MCF 10A (cell line): ENCODE measurements around the gene FOXO3. TPM values are rescaled to one million over a fixed set of nuclear protein-coding genes. Genes with fewer than 3 reads are reported as not detected.

Experiments used
- BruUV-seq: library from RNA; stranded (reverse); fragments of 400-500 nt; replicated peaks from 2 replicates; lab custom pipeline; 2021; lab: Mats Ljungman, UMichigan
- CTCF ChIA-PET: fragments of 300-600 bp; sonication (Branson Sonifier 250); formaldehyde crosslinking; extraction: SDS; loops from one replicate; lab custom pipeline; 2021; ENCODE audit warnings: antibody characterized with exemption, inconsistent platforms; lab: Yijun Ruan, JAX
- POLR2A ChIA-PET: fragments of 300-600, 350-650 bp; sonication (Branson Sonifier 250); formaldehyde crosslinking; extraction: SDS; loops from one replicate; lab custom pipeline; 2020; ENCODE audit warnings: antibody characterized with exemption, inconsistent platforms; lab: Yijun Ruan, JAX
- DNase-seq: peaks from one replicate; pipeline ENCODE4 v3.0.0-alpha.2; 2018; ENCODE audit not compliant: unreplicated experiment
- H3K27ac Mint-ChIP-seq: one replicate; pipeline ENCODE4 v1.8.0; 2022; ENCODE audit warnings: mild to moderate bottlenecking, low read depth, mixed read lengths; ENCODE audit not compliant: unreplicated experiment
- H3K27me3 Mint-ChIP-seq: one replicate; pipeline ENCODE4 v1.8.0; 2022; ENCODE audit warnings: mixed read lengths; ENCODE audit not compliant: insufficient read depth, unreplicated experiment
- H3K36me3 Mint-ChIP-seq: one replicate; pipeline ENCODE4 v1.8.0; 2022; ENCODE audit warnings: mild to moderate bottlenecking, moderate library complexity, mixed read lengths; ENCODE audit not compliant: insufficient read depth, unreplicated experiment
- H3K4me1 Mint-ChIP-seq: one replicate; pipeline ENCODE4 v1.8.0; 2022; ENCODE audit warnings: mixed read lengths; ENCODE audit not compliant: insufficient read depth, unreplicated experiment
- H3K4me3 Mint-ChIP-seq: one replicate; pipeline ENCODE4 v1.8.0; 2022; ENCODE audit warnings: mild to moderate bottlenecking, moderate library complexity, mixed read lengths; ENCODE audit not compliant: unreplicated experiment
- H3K9me3 Mint-ChIP-seq: one replicate; pipeline ENCODE4 v1.8.0; 2022; ENCODE audit warnings: mixed read lengths; ENCODE audit not compliant: unreplicated experiment
- CTCF ChIP-seq: fragments of 200-600 bp; IDR thresholded peaks from one replicate; pipeline ENCODE4 v1.8.0; 2022; ENCODE audit warnings: antibody characterized with exemption, mild to moderate bottlenecking; ENCODE audit not compliant: unreplicated experiment
- intact Hi-C: fragments of 100-400 bp; cut with micrococcal nuclease; formaldehyde crosslinking; loops from 2 replicates; pipeline ENCODE4 v1.14.1; 2022
- total RNA-seq: library from RNA; stranded (reverse); gene quantifications from 2 replicates; pipeline ENCODE4 v1.2.3, GENCODE V29; 2022

The FOXO3 gene
- total RNA-seq, 1 experiment from 2014 or later, result 53.0 TPM

- BruUV-seq, result no TSS peak
- ChIA-PET POLR2A (interaction anchor here (0.5 to 8.9 kb wide), 32 partner anchors 9 to 765 kb away, joined by 3 to 164 read pairs (median 4); partner anchors contain the start of genes FOXO3 and SCML4), CTCF (interaction anchor here (0.6 to 0.8 kb wide), 3 partner anchors 34 to 397 kb away, joined by 3 to 4 read pairs (median 3); no protein-coding TSS in a partner anchor)
- H3K27ac Mint-ChIP-seq, result peak overlapping the region; percentile 87
- no peak for TF ChIP-seq CTCF
- peak overlapping the region; percentile 67 for H3K4me3 Mint-ChIP-seq
- H3K9me3 Mint-ChIP-seq, result no peaks in the 10 kb centered on the region
- no peaks in the 10 kb centered on the region for H3K27me3 Mint-ChIP-seq
- peaks cover 62% of the 10 kb centered on the region for H3K4me1 Mint-ChIP-seq
- peak; percentile 88 for DNase-seq
- intact Hi-C loops, result loop anchor here (2.0 to 5.0 kb wide), 2 partner anchors 33 to 71 kb away; no protein-coding TSS in a partner anchor
- H3K36me3 Mint-ChIP-seq, result peaks cover 47% of the 10 kb centered on the region
These were observed 28.6 kb downstream of the FOXO3 start for GRCh38 chr6:108589244-108589791.

GRCh38 chr6:108591040-108591816, 30.5 kb downstream of the FOXO3 start:
- intact Hi-C loops, result no loop called here

GRCh38 chr6:108592371-108593337, 31.9 kb downstream of the FOXO3 start:
- no TSS peak for BruUV-seq
- POLR2A ChIA-PET, result interaction anchor here (0.6 to 8.9 kb wide), 20 partner anchors 9 to 444 kb away, joined by 3 to 164 read pairs (median 4); partner anchors contain the start of gene FOXO3
- CTCF ChIA-PET, result interaction anchor here (0.5 to 1.3 kb wide), 6 partner anchors 25 to 667 kb away, joined by 3 to 4 read pairs (median 3); no protein-coding TSS in a partner anchor
- peak overlapping the region; percentile 87 for H3K27ac Mint-ChIP-seq
- H3K9me3 Mint-ChIP-seq, result no peaks in the 10 kb centered on the region
- no peak for TF ChIP-seq CTCF
- H3K27me3 Mint-ChIP-seq, result no peaks in the 10 kb centered on the region
- peak overlapping the region; percentile 39 for H3K4me3 Mint-ChIP-seq
- intact Hi-C loops, result no loop called here
- H3K4me1 Mint-ChIP-seq, result peaks cover 69% of the 10 kb centered on the region
- peaks cover 45% of the 10 kb centered on the region for H3K36me3 Mint-ChIP-seq
- peak; percentile 77 for DNase-seq

More at GRCh38 chr6:108591040-108591816, 30.5 kb downstream of the FOXO3 start:
- ChIA-PET CTCF (interaction anchor here (1.5 kb wide), 1 partner anchor 245 kb away, joined by 5 read pairs; no protein-coding TSS in a partner anchor), POLR2A (interaction anchor here (0.7 to 8.9 kb wide), 8 partner anchors 8 to 62 kb away, joined by 3 to 164 read pairs (median 12); partner anchors contain the start of gene FOXO3)
- TF ChIP-seq CTCF, result no peak
- DNase-seq, result no peak
- Mint-ChIP-seq H3K27me3 (no peaks in the 10 kb centered on the region), H3K9me3 (no peaks in the 10 kb centered on the region), H3K4me1 (peaks cover 71% of the 10 kb centered on the region), H3K27ac (peak overlapping the region; percentile 87), H3K4me3 (peak overlapping the region; percentile 67), H3K36me3 (peaks cover 38% of the 10 kb centered on the region)
- no TSS peak for BruUV-seq
